H1 (cell line): ENCODE measurements around the gene PHLPP1. TPM values are rescaled to one million over a fixed set of nuclear protein-coding genes. Genes with fewer than 3 reads are reported as not detected.
A peak's percentile ranks its signal among the peaks of the same experiment; 100 is the strongest.

Source experiments
- CTCF ChIA-PET: fragments of 300-600 bp; sonication (Branson Sonifier 250); formaldehyde crosslinking; loops from one replicate; lab custom pipeline; 2021; ENCODE audit not compliant: partially characterized antibody; lab: Charles Lee
- POLR2A ChIA-PET: fragments of 300-600 bp; sonication (Branson Sonifier 250); formaldehyde crosslinking; loops from one replicate; lab custom pipeline; 2021; ENCODE audit warnings: inconsistent platforms; ENCODE audit not compliant: partially characterized antibody; lab: Charles Lee
- DNase-seq, 2 experiments: peaks; one replicate each; pipeline versions ENCODE4 v3.0.0 to v3.0.0-alpha.2; 2010 to 2022; ENCODE audit warnings: low spot score in 2 of 2, low read depth in 1 of 2, mixed read lengths in 1 of 2
- FAIRE-seq: peaks from 2 replicates; lab custom pipeline; 2011; peaks lifted over from hg19 to GRCh38; lab: Jason Lieb, UNC
- H2AFZ ChIP-seq: 2 replicates; pipeline ENCODE4 v1.8.1; 2012; ENCODE audit warnings: low read length, inconsistent platforms
- H2AK5ac ChIP-seq: 2 replicates; pipeline ENCODE4 v1.6.1; 2013; ENCODE audit warnings: low read depth, low read length
- H2BK120ac ChIP-seq: replicated peaks from 2 replicates; pipeline ENCODE3; 2013; ENCODE audit warnings: low read depth, low read length, inconsistent platforms
- H2BK12ac ChIP-seq: 2 replicates; pipeline ENCODE4 v1.6.1; 2013; ENCODE audit warnings: low read depth, low read length
- H2BK15ac ChIP-seq: 2 replicates; pipeline ENCODE4 v1.6.1; 2013; ENCODE audit warnings: low read length
- H2BK20ac ChIP-seq: 2 replicates; pipeline ENCODE4 v1.6.1; 2013; ENCODE audit warnings: low read length
- H2BK5ac ChIP-seq: 2 replicates; pipeline ENCODE4 v1.6.1; 2013; ENCODE audit warnings: low read depth, low read length
- H3K14ac ChIP-seq: 2 replicates; pipeline ENCODE4 v1.6.1; 2013; ENCODE audit warnings: inconsistent platforms; ENCODE audit not compliant: insufficient read length
- H3K18ac ChIP-seq: 2 replicates; pipeline ENCODE4 v1.6.1; 2013; ENCODE audit warnings: low read length; ENCODE audit errors: extremely low read depth
- H3K23ac ChIP-seq: 2 replicates; pipeline ENCODE4 v1.6.1; 2013; ENCODE audit warnings: inconsistent platforms; ENCODE audit not compliant: insufficient read length
- H3K23me2 ChIP-seq: 2 replicates; pipeline ENCODE4 v1.6.1; 2013; ENCODE audit warnings: low read depth, low read length
- H3K27ac ChIP-seq: 2 replicates; pipeline ENCODE4 v1.6.1; 2011; ENCODE audit warnings: low read depth, low read length, inconsistent platforms
- H3K27me3 ChIP-seq, 4 experiments: replicated peaks in 1 of 4; 1 replicate in 1 of 4; 2 replicates in 3 of 4; pipeline versions ENCODE4 v1.6.1 to v1.8.1; 2011 to 2013; ENCODE audit warnings: low read length in 3 of 4, mild to moderate bottlenecking in 3 of 4, inconsistent platforms in 2 of 4, mixed read lengths in 2 of 4, moderate library complexity in 1 of 4; ENCODE audit not compliant: control insufficient read depth in 3 of 4, insufficient read depth in 3 of 4; ENCODE audit errors: extremely low read depth in 1 of 4
- H3K36me3 ChIP-seq, 4 experiments: 2 replicates each; pipeline versions ENCODE4 v1.6.1 to v1.8.1; 2011 to 2013; ENCODE audit warnings: mild to moderate bottlenecking in 4 of 4, low read length in 3 of 4, moderate library complexity in 2 of 4, control low read depth in 1 of 4, inconsistent platforms in 1 of 4; ENCODE audit not compliant: insufficient read depth in 4 of 4, control insufficient read depth in 2 of 4
- H3K4ac ChIP-seq: replicated peaks from 2 replicates; pipeline ENCODE3; 2013; ENCODE audit warnings: low read length, low read depth, mixed read lengths, inconsistent platforms; ENCODE audit not compliant: insufficient read length
- H3K4me1 ChIP-seq, 4 experiments: replicated peaks in 1 of 4; 1 replicate in 1 of 4; 2 replicates in 3 of 4; pipeline versions ENCODE4 v1.6.1 to v1.8.1; 2011 to 2013; ENCODE audit warnings: low read length in 3 of 4, inconsistent platforms in 2 of 4, mixed read lengths in 1 of 4; ENCODE audit not compliant: insufficient read depth in 4 of 4, control insufficient read depth in 3 of 4
- H3K4me2 ChIP-seq, 2 experiments: 2 replicates each; pipeline versions ENCODE4 v1.6.1 to v1.8.1; 2011 to 2013; ENCODE audit warnings: low read depth in 2 of 2, low read length in 2 of 2, control low read depth in 1 of 2, inconsistent platforms in 1 of 2, mild to moderate bottlenecking in 1 of 2; ENCODE audit not compliant: insufficient read depth in 1 of 2
- H3K4me3 ChIP-seq, 4 experiments: fragments of 200-600, 300-600 bp in 1 of 4; sonication (generic), shearing (Covaris generic), sonication (Bioruptor Twin) in 1 of 4; 2 replicates each; pipeline versions ENCODE4 v1.5.1 to v1.8.1; 2011 to 2016; ENCODE audit warnings: low read length in 4 of 4, low read depth in 3 of 4, control low read depth in 2 of 4, inconsistent platforms in 2 of 4, mild to moderate bottlenecking in 2 of 4, mixed read lengths in 1 of 4, moderate library complexity in 1 of 4; ENCODE audit not compliant: insufficient read depth in 2 of 4; ENCODE audit errors: extremely low read depth in 1 of 4
- H3K56ac ChIP-seq: replicated peaks from 2 replicates; pipeline ENCODE3; 2013; ENCODE audit warnings: low read depth, mild to moderate bottlenecking, mixed read lengths, low read length, inconsistent platforms; ENCODE audit not compliant: insufficient read length
- H3K79me1 ChIP-seq: 2 replicates; pipeline ENCODE4 v1.6.1; 2013; ENCODE audit warnings: low read depth, low read length, control low read depth
- H3K79me2 ChIP-seq, 2 experiments: 2 replicates each; pipeline versions ENCODE4 v1.6.1 to v1.8.1; 2012 to 2013; ENCODE audit warnings: low read length in 2 of 2, mild to moderate bottlenecking in 2 of 2, inconsistent platforms in 1 of 2; ENCODE audit not compliant: insufficient read depth in 2 of 2, control insufficient read depth in 1 of 2
- H3K9ac ChIP-seq, 4 experiments: replicated peaks in 1 of 4; 1 replicate in 1 of 4; 2 replicates in 3 of 4; pipeline versions ENCODE4 v1.6.1 to v1.8.1; 2011 to 2013; ENCODE audit warnings: low read depth in 3 of 4, low read length in 3 of 4, control low read depth in 2 of 4, mild to moderate bottlenecking in 2 of 4, moderate library complexity in 2 of 4, inconsistent platforms in 1 of 4; ENCODE audit errors: extremely low read depth in 1 of 4
- H3K9me3 ChIP-seq, 2 experiments: 2 replicates each; pipeline versions ENCODE4 v1.6.1 to v1.8.1; 2012 to 2013; ENCODE audit warnings: mild to moderate bottlenecking in 2 of 2, moderate library complexity in 2 of 2, control low read depth in 1 of 2, inconsistent platforms in 1 of 2, low read depth in 1 of 2, low read length in 1 of 2, mixed read lengths in 1 of 2; ENCODE audit not compliant: insufficient read depth in 2 of 2
- H4K20me1 ChIP-seq, 2 experiments: replicated peaks in 1 of 2; 2 replicates each; pipeline versions ENCODE3 to v1.8.1; 2011 to 2013; ENCODE audit warnings: inconsistent platforms in 2 of 2, low read length in 2 of 2, mild to moderate bottlenecking in 1 of 2; ENCODE audit not compliant: insufficient read depth in 2 of 2, control insufficient read depth in 1 of 2
- H4K5ac ChIP-seq: 2 replicates; pipeline ENCODE4 v1.6.1; 2013; ENCODE audit warnings: low read length, low read depth, mixed read lengths, inconsistent platforms; ENCODE audit not compliant: insufficient read length
- H4K8ac ChIP-seq: 2 replicates; pipeline ENCODE4 v1.8.0; 2013; ENCODE audit warnings: mild to moderate bottlenecking, moderate library complexity, low read length, inconsistent platforms; ENCODE audit not compliant: insufficient read depth; ENCODE audit errors: extremely low read depth
- H4K91ac ChIP-seq: replicated peaks from 2 replicates; pipeline ENCODE3; 2013; ENCODE audit warnings: low read length, mixed read lengths, inconsistent platforms; ENCODE audit not compliant: insufficient read length
- ASH2L ChIP-seq: fragments of 200-600, 300-600 bp; sonication (generic); IDR thresholded peaks from one replicate; pipeline ENCODE4 v1.7.1; 2017; ENCODE audit warnings: low read length
- CHD1 ChIP-seq: IDR thresholded peaks from 2 replicates; pipeline ENCODE4 v1.6.1; 2012; ENCODE audit warnings: low read depth, low read length, improper control_type of control experiment
- KDM5A ChIP-seq: fragments of 200-600 bp; IDR thresholded peaks from 2 replicates; pipeline ENCODE4 v1.7.1; 2012; ENCODE audit warnings: mild to moderate bottlenecking, low read length, inconsistent platforms, mixed read lengths
- RAD21 ChIP-seq, 2 experiments: IDR thresholded peaks in 1 of 2; conservative IDR thresholded peaks in 1 of 2; 2 replicates each; pipeline ENCODE4 v1.6.1; 2011; ENCODE audit warnings: low read depth in 2 of 2, low read length in 2 of 2, improper control_type of control experiment in 1 of 2, inconsistent platforms in 1 of 2, mild to moderate bottlenecking in 1 of 2, moderate library complexity in 1 of 2
- RBBP5 ChIP-seq: IDR thresholded peaks from 2 replicates; pipeline ENCODE4 v1.7.1; 2012; ENCODE audit warnings: low read depth, mild to moderate bottlenecking, inconsistent platforms, low read length, moderate library complexity, borderline replicate concordance
- SIN3A ChIP-seq, 2 experiments: IDR thresholded peaks in 1 of 2; conservative IDR thresholded peaks in 1 of 2; 2 replicates each; pipeline ENCODE4 v1.6.1; 2011 to 2012; ENCODE audit warnings: low read length in 2 of 2, improper control_type of control experiment in 1 of 2, low read depth in 1 of 2, mild to moderate bottlenecking in 1 of 2
- WGBS, 2 experiments: shearing (Covaris generic) in 1 of 2; methylation state at CpG; one replicate each; pipeline versions ENCODE4 v1.1.6 to v1.1.7; 2013 to 2015; ENCODE audit warnings: low lambda C conversion rate in 2 of 2, mixed read lengths in 2 of 2, inconsistent platforms in 1 of 2, low coverage in 1 of 2, missing lambda C conversion rate in 1 of 2; ENCODE audit not compliant: insufficient replicate concordance in 2 of 2, insufficient coverage in 1 of 2, insufficient read length in 1 of 2; ENCODE audit errors: extremely low coverage in 1 of 2, missing lambda C conversion rate in 1 of 2; 5-methylcytosine and 5-hydroxymethylcytosine counted together
- polyA plus RNA-seq, 7 experiments: library from polyadenylated mRNA; depleted of rRNA in 3 of 7; stranded (reverse) in 5 of 7; unstranded in 2 of 7; fragments of >200 nt in 5 of 7; fragments of 200-250 nt in 2 of 7; gene quantifications; 1 replicate in 5 of 7; 2 replicates in 1 of 7; 4 replicates in 1 of 7; pipeline versions ENCODE4 v1.2.1 to v1.2.3, GENCODE V29; 2011 to 2013; ENCODE audit warnings: missing spikeins in 2 of 7, mixed read lengths in 2 of 7
- total RNA-seq: library from RNA; stranded (reverse); fragmentation: NEBNext Ultra II Directional; extraction: Animal tissue kit (Norgen Biotek cat#: 25700); gene quantifications from 2 replicates; pipeline ENCODE4 v1.2.1, GENCODE V29; 2021
- TF ChIP-seq, protein P1 (sequence below): IDR thresholded peaks from 2 replicates; pipeline ENCODE4 v1.6.1; 2012; ENCODE audit warnings: inconsistent platforms
- TF ChIP-seq, protein P2 (sequence below): IDR thresholded peaks from 2 replicates; pipeline ENCODE4 v1.6.1; 2011; ENCODE audit warnings: low read depth, mild to moderate bottlenecking, low read length; ENCODE audit not compliant: insufficient read depth
- TF ChIP-seq, protein P3 (sequence below), 3 experiments: IDR thresholded peaks; 1 replicate in 2 of 3; 2 replicates in 1 of 3; pipeline versions ENCODE4 v1.5.1 to v1.6.1; 2011; ENCODE audit warnings: low read length in 3 of 3, mild to moderate bottlenecking in 3 of 3, inconsistent platforms in 2 of 3, low read depth in 1 of 3, moderate library complexity in 1 of 3; ENCODE audit not compliant: insufficient read depth in 1 of 3; ENCODE audit errors: control extremely low read depth in 1 of 3

Gene PHLPP1
- total and polyA plus RNA-seq, 2 of the 8 experiments (the other 6 are each of a cell fraction or from before 2014, with no cell fraction given), result 28.0 to 66.3 TPM

DNA sequence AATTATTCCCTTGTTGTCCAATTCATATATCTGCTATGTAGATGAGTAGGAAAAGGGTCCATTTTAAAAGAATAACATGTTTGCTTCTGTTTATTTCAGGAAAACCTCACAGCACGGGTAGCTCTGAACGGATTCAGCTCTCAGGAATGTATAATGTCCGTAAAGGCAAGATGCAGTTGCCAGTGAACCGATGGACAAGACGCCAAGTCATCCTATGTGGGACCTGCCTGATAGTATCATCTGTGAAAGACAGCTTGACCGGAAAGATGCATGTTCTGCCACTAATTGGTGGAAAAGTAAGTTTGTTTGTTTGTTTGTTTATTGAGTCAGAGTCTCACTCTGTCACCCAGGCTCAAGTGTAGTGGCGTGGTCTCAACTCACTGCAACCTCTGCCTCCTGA is 114.6 kb downstream of the PHLPP1 start:
- FAIRE-seq (no peak), DNase-seq (no peak)
- no peak overlapping the region for H4K5ac ChIP-seq
- H2AFZ ChIP-seq, result no peak overlapping the region
- H3K23me2 ChIP-seq, result peaks cover 2% of the 10 kb centered on the region; the same call in 1 of the 2 replicates
- no peak overlapping the region for H3K56ac ChIP-seq
- H3K14ac ChIP-seq, result no peak overlapping the region
- H2BK5ac ChIP-seq, result peak overlapping the region; percentile 46; the same call in 1 of the 2 replicates
- no peak overlapping the region for H3K23ac ChIP-seq
- no peaks in the 10 kb centered on the region for H3K79me1 ChIP-seq
- no peak overlapping the region; the same call in 1 of the 2 replicates for H3K27ac ChIP-seq
- H3K9ac ChIP-seq, result no peak overlapping the region
- no peak overlapping the region for H3K18ac ChIP-seq
- no peak overlapping the region for H3K4ac ChIP-seq
- H3K79me2 ChIP-seq, result peaks cover 0 to 86% of the 10 kb centered on the region in 2 experiments; a peak in 3 of 4 replicates
- H2BK15ac ChIP-seq, result no peak overlapping the region
- H3K27me3 ChIP-seq, result no peaks in the 10 kb centered on the region
- H2BK12ac ChIP-seq, result peak overlapping the region; percentile 13; the same call in 1 of the 2 replicates
- no peak overlapping the region for H3K4me3 ChIP-seq
- H4K20me1 ChIP-seq, result no peaks in the 10 kb centered on the region
- no peak overlapping the region for H2AK5ac ChIP-seq
- H3K9me3 ChIP-seq, result no peaks in the 10 kb centered on the region
- no peak overlapping the region for H4K8ac ChIP-seq
- H2BK120ac ChIP-seq, result no peak overlapping the region
- CTCF ChIA-PET, result no interaction called here
- no peak overlapping the region for H3K4me2 ChIP-seq
- H3K4me1 ChIP-seq, result peaks cover 4 to 25% (median 12%) of the 10 kb centered on the region in 4 experiments; a peak in 6 of 7 replicates
- POLR2A ChIA-PET, result no interaction called here
- WGBS, 2 experiments, result 93% methylated on average over 7 of the region's 7 CpGs; no CpG with 5 or more reads in 1 of the 2 experiments
- no peak overlapping the region for H2BK20ac ChIP-seq
- no peak overlapping the region for H4K91ac ChIP-seq
- H3K36me3 ChIP-seq, result peaks cover 0 to 8% (median 4%) of the 10 kb centered on the region in 4 experiments; a peak in 3 of 8 replicates
- no peak for TF ChIP-seq CHD1
- TF ChIP-seq, protein P1, sequence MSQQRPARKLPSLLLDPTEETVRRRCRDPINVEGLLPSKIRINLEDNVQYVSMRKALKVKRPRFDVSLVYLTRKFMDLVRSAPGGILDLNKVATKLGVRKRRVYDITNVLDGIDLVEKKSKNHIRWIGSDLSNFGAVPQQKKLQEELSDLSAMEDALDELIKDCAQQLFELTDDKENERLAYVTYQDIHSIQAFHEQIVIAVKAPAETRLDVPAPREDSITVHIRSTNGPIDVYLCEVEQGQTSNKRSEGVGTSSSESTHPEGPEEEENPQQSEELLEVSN, result no peak
- TF ChIP-seq ASH2L, result no peak
- TF ChIP-seq, protein P2, sequence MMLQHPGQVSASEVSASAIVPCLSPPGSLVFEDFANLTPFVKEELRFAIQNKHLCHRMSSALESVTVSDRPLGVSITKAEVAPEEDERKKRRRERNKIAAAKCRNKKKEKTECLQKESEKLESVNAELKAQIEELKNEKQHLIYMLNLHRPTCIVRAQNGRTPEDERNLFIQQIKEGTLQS, result no peak
- TF ChIP-seq, protein P3, sequence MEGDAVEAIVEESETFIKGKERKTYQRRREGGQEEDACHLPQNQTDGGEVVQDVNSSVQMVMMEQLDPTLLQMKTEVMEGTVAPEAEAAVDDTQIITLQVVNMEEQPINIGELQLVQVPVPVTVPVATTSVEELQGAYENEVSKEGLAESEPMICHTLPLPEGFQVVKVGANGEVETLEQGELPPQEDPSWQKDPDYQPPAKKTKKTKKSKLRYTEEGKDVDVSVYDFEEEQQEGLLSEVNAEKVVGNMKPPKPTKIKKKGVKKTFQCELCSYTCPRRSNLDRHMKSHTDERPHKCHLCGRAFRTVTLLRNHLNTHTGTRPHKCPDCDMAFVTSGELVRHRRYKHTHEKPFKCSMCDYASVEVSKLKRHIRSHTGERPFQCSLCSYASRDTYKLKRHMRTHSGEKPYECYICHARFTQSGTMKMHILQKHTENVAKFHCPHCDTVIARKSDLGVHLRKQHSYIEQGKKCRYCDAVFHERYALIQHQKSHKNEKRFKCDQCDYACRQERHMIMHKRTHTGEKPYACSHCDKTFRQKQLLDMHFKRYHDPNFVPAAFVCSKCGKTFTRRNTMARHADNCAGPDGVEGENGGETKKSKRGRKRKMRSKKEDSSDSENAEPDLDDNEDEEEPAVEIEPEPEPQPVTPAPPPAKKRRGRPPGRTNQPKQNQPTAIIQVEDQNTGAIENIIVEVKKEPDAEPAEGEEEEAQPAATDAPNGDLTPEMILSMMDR (IDR thresholded peaks at IDR 0.05; ENCODE audit: control extremely low read depth in 1 of 3, insufficient read depth in 1 of 3, low read depth in 1 of 3, low read length in 3 of 3), result no peak
- TF ChIP-seq KDM5A, result no peak
- no peak for TF ChIP-seq SIN3A (conservative IDR thresholded peaks at IDR 0.05 in 1 of 2, IDR thresholded peaks at IDR 0.05 in 1 of 2; ENCODE audit: low read depth in 1 of 2, low read length in 2 of 2)
- TF ChIP-seq RBBP5, result no peak
- TF ChIP-seq RAD21 (IDR thresholded peaks at IDR 0.05 in 1 of 2, conservative IDR thresholded peaks at IDR 0.05 in 1 of 2; ENCODE audit: low read depth in 2 of 2, low read length in 2 of 2), result no peak
